CD4-positive, alpha-beta T cell treated with Interleukin-2 at 100 ng/mL for 4 hours (primary cell): ENCODE measurements around the gene BEX3.

Experiments
- DNase-seq: peaks from one replicate; pipeline ENCODE4 v3.0.0-alpha.2; 2020; ENCODE audit warnings: low spot score

Gene BEX3

GRCh38 chrX:103423955-103424638, 47.8 kb downstream of the BEX3 start:
- no peak for DNase-seq
